Gastroesophageal sphincter (tissue), 4 donors: Measurements from ENCODE around the gene TMEM258. TPM values are rescaled to one million over a fixed set of nuclear protein-coding genes. Genes with fewer than 3 reads are reported as not detected.

Experiments used
- ATAC-seq: fragments of 150-250 bp; one replicate; pipeline ENCODE4 v1.9.1; 2016; ENCODE audit warnings: mild to moderate bottlenecking, moderate library complexity
- H3K27ac ChIP-seq, 4 donors: fragments of 200-600 bp; sonication (generic) in 3 of 4; 1 replicate in 3 of 4; 2 replicates in 1 of 4; pipeline ENCODE4 v1.5.1; 2016 to 2019
- H3K27me3 ChIP-seq: fragments of 200-600 bp; sonication (generic); one replicate; pipeline ENCODE4 v1.5.1; 2019
- H3K36me3 ChIP-seq, 2 donors: fragments of 200-600 bp; sonication (generic); one replicate each; pipeline ENCODE4 v1.5.1; 2019; ENCODE audit warnings: control low read depth in 1 of 2
- H3K4me1 ChIP-seq, 3 donors: fragments of 200-600 bp; sonication (generic); 1 replicate in 2 of 3; 2 replicates in 1 of 3; pipeline ENCODE4 v1.5.1; 2016 to 2019; ENCODE audit warnings: control low read depth in 2 of 3
- H3K4me3 ChIP-seq, 2 donors: fragments of 200-600 bp; sonication (generic); one replicate each; pipeline ENCODE4 v1.5.1; 2019; ENCODE audit warnings: mild to moderate bottlenecking in 1 of 2, moderate library complexity in 1 of 2
- H3K9me3 ChIP-seq, 3 donors: fragments of 200-600 bp; sonication (generic); one replicate each; pipeline ENCODE4 v1.5.1; 2017 to 2019; ENCODE audit warnings: control low read depth in 2 of 3
- CTCF ChIP-seq, 4 experiments: fragments of 200-600 bp in 2 of 4; fragments of 450-650 bp in 2 of 4; sonication (generic) in 1 of 4; IDR thresholded peaks; one replicate each; pipeline ENCODE4 v1.5.1; 2017 to 2019; ENCODE audit warnings: antibody characterized with exemption in 4 of 4, mild to moderate bottlenecking in 2 of 4, moderate library complexity in 2 of 4
- EP300 ChIP-seq: sonication (generic); formaldehyde crosslinking; IDR thresholded peaks from one replicate; pipeline ENCODE4 v1.6.1; 2017; ENCODE audit warnings: antibody characterized with exemption, mild to moderate bottlenecking
- POLR2A ChIP-seq, 2 donors: fragments of 450-650 bp; IDR thresholded peaks; one replicate each; pipeline ENCODE4 v1.6.1; 2017; ENCODE audit warnings: antibody characterized with exemption in 2 of 2, mild to moderate bottlenecking in 2 of 2, moderate library complexity in 1 of 2
- POLR2AphosphoS5 ChIP-seq: sonication (generic); formaldehyde crosslinking; IDR thresholded peaks from one replicate; pipeline ENCODE4 v1.6.1; 2017; ENCODE audit warnings: antibody characterized with exemption
- WGBS, 2 donors: methylation state at CpG; one replicate each; pipeline ENCODE4 v1.1.5; 2018; ENCODE audit warnings: low coverage in 1 of 2; 5-methylcytosine and 5-hydroxymethylcytosine counted together
- total RNA-seq, 4 donors: library from RNA; depleted of rRNA; stranded (reverse); fragments of >200 nt; gene quantifications; one replicate each; pipeline ENCODE4 v1.1.0, GENCODE V29; 2016

The TMEM258 gene
- total RNA-seq, 4 donors from 2014 or later = 31.4 to 36.7 (median 33.3) TPM

GRCh38 chr11:61838501-61838900, 46.1 kb upstream of the TMEM258 start:
- Histone ChIP-seq H3K4me3 (no peak overlapping the region), H3K27ac (no peak overlapping the region), H3K9me3 (no peaks in the 10 kb centered on the region), H3K27me3 (no peaks in the 10 kb centered on the region), H3K4me1 (peaks cover 0 to 27% (median 8%) of the 10 kb centered on the region in 3 donors), H3K36me3 (peaks cover 0 to 59% of the 10 kb centered on the region in 2 donors)
- WGBS, 2 donors = 85 to 90% methylated on average over 3 to 4 of the region's 5 CpGs
- TF ChIP-seq EP300 (no peak), CTCF (IDR thresholded peaks at IDR 0.05) (no peak), POLR2AphosphoS5 (no peak), POLR2A (IDR thresholded peaks at IDR 0.05) (no peak)
- no peak for ATAC-seq

- 80 to 92% methylated on average over 1 to 2 of the region's 15 CpGs for WGBS, 2 donors
- peaks cover 0 to 51% of the 10 kb centered on the region in 2 donors for H3K36me3 ChIP-seq
- TF ChIP-seq CTCF (IDR thresholded peaks at IDR 0.05) = no peak
- no peak for TF ChIP-seq POLR2AphosphoS5
- TF ChIP-seq POLR2A (IDR thresholded peaks at IDR 0.05) = no peak
- ATAC-seq = no peak
- H3K27ac ChIP-seq = no peak overlapping the region
- no peaks in the 10 kb centered on the region for H3K27me3 ChIP-seq
- no peak overlapping the region for H3K4me3 ChIP-seq
- H3K4me1 ChIP-seq = peaks cover 0 to 33% (median 8%) of the 10 kb centered on the region in 3 donors
- H3K9me3 ChIP-seq = no peaks in the 10 kb centered on the region
These were observed 45.1 kb upstream of the TMEM258 start for GRCh38 chr11:61837411-61838005.

- H3K9me3 ChIP-seq = no peaks in the 10 kb centered on the region
- WGBS, 2 donors = 88 to 94% methylated on average over 5 to 8 of the region's 8 CpGs
- peaks cover 0 to 46% (median 8%) of the 10 kb centered on the region in 3 donors for H3K4me1 ChIP-seq
- peak overlapping the region in 1 of 4 donors; percentile 3 for H3K27ac ChIP-seq
- peaks cover 0 to 38% of the 10 kb centered on the region in 2 donors for H3K36me3 ChIP-seq
- H3K27me3 ChIP-seq = no peaks in the 10 kb centered on the region
- H3K4me3 ChIP-seq = no peak overlapping the region
- no peak for ATAC-seq
- TF ChIP-seq CTCF (IDR thresholded peaks at IDR 0.05) (no peak), POLR2AphosphoS5 (no peak), POLR2A (IDR thresholded peaks at IDR 0.05) (no peak), EP300 (no peak)
These were observed 43.8 kb upstream of the TMEM258 start for GRCh38 chr11:61836193-61836592.

- Histone ChIP-seq H3K9me3 (no peaks in the 10 kb centered on the region), H3K27ac (peak overlapping the region; percentile 32 to 75 (median 66)), H3K36me3 (peaks cover 0 to 20% of the 10 kb centered on the region in 2 donors), H3K4me1 (peaks cover 3 to 63% (median 24%) of the 10 kb centered on the region in 3 donors), H3K4me3 (no peak overlapping the region), H3K27me3 (no peaks in the 10 kb centered on the region)
- peak; percentile 52 for ATAC-seq
- 20% methylated on average over 1 of the region's 12 CpGs; no CpG with 5 or more reads in 1 of the 2 donors for WGBS, 2 donors
- no peak for TF ChIP-seq POLR2A (IDR thresholded peaks at IDR 0.05)
- no peak for TF ChIP-seq EP300
- TF ChIP-seq CTCF (IDR thresholded peaks at IDR 0.05) = no peak
- TF ChIP-seq POLR2AphosphoS5 = no peak
These were observed 42.1 kb upstream of the TMEM258 start for GRCh38 chr11:61834278-61835048.

GRCh38 chr11:61833926-61834277, 41.5 kb upstream of the TMEM258 start:
- Histone ChIP-seq H3K36me3 (peaks cover 0 to 15% of the 10 kb centered on the region in 2 donors), H3K4me1 (peaks cover 3 to 69% (median 29%) of the 10 kb centered on the region in 3 donors), H3K4me3 (no peak overlapping the region), H3K9me3 (no peaks in the 10 kb centered on the region), H3K27me3 (no peaks in the 10 kb centered on the region), H3K27ac (peak overlapping the region in 3 of 4 donors; percentile 64 to 75 (median 68))
- ATAC-seq = no peak
- WGBS, 2 donors = 93 to 100% methylated on average over 1 to 6 of the region's 12 CpGs
- no peak for TF ChIP-seq CTCF (IDR thresholded peaks at IDR 0.05)
- TF ChIP-seq POLR2AphosphoS5 = no peak
- no peak for TF ChIP-seq POLR2A (IDR thresholded peaks at IDR 0.05)
- no peak for TF ChIP-seq EP300
